HepG2 (cell line): ENCODE measurements around the gene CAPN7. TPM values are rescaled to one million over a fixed set of nuclear protein-coding genes. Genes with fewer than 3 reads are reported as not detected.
A peak's percentile ranks its signal among the peaks of the same experiment; 100 is the strongest.

Source experiments
- ADNP ChIP-seq: sonication (generic); formaldehyde crosslinking; IDR thresholded peaks from 2 replicates; pipeline ENCODE4 v1.4.0; 2020; ENCODE audit warnings: missing genetic modification reagents
- AGO1 ChIP-seq: fragments of 200-400 bp; formaldehyde crosslinking; IDR thresholded peaks from 2 replicates; pipeline ENCODE4 v1.6.1; 2017; ENCODE audit warnings: mild to moderate bottlenecking, low read depth, low read length, moderate library complexity; ENCODE audit not compliant: poor library complexity, severe bottlenecking
- AHR ChIP-seq: IDR thresholded peaks from 2 replicates; pipeline ENCODE4 v1.6.1; 2018; ENCODE audit warnings: missing genetic modification reagents, missing compliant biosample characterization
- CREM ChIP-seq, 2 experiments: sonication (generic) in 1 of 2; formaldehyde crosslinking in 1 of 2; IDR thresholded peaks; 2 replicates each; pipeline versions ENCODE4 v1.4.0 to v1.6.1; 2016 to 2020; ENCODE audit warnings: antibody characterized with exemption in 1 of 2, mild to moderate bottlenecking in 1 of 2, missing genetic modification reagents in 1 of 2
- FOXM1 ChIP-seq: sonication (generic); formaldehyde crosslinking; IDR thresholded peaks from 2 replicates; pipeline ENCODE4 v1.5.0; 2020; ENCODE audit warnings: missing genetic modification reagents
- HMG20B ChIP-seq: conservative IDR thresholded peaks from 2 replicates; pipeline ENCODE4 v1.6.1; 2016; ENCODE audit warnings: missing genetic modification reagents, missing compliant biosample characterization
- KLF12 ChIP-seq: sonication (generic); formaldehyde crosslinking; IDR thresholded peaks from 2 replicates; pipeline ENCODE4 v1.4.0; 2020; ENCODE audit warnings: missing genetic modification reagents, borderline replicate concordance
- NCOA2 ChIP-seq: sonication (generic); formaldehyde crosslinking; IDR thresholded peaks from 2 replicates; pipeline ENCODE4 v1.8.0; 2022; ENCODE audit warnings: inconsistent platforms
- NFYB ChIP-seq: sonication (generic); formaldehyde crosslinking; IDR thresholded peaks from 2 replicates; pipeline ENCODE4 v1.4.0; 2020; ENCODE audit warnings: missing genetic modification reagents
- SALL2 ChIP-seq: sonication (generic); formaldehyde crosslinking; IDR thresholded peaks from 2 replicates; pipeline ENCODE4 v1.8.1; 2023; ENCODE audit warnings: mild to moderate bottlenecking, missing genetic modification reagents, inconsistent platforms
- SPEN ChIP-seq: sonication (generic); formaldehyde crosslinking; IDR thresholded peaks from 2 replicates; pipeline ENCODE4 v1.5.1; 2020; ENCODE audit warnings: low read depth, mild to moderate bottlenecking, missing genetic modification reagents
- SSRP1 ChIP-seq: IDR thresholded peaks from 2 replicates; pipeline ENCODE4 v1.6.1; 2016; ENCODE audit warnings: control low read depth
- TARDBP ChIP-seq: sonication (generic); formaldehyde crosslinking; IDR thresholded peaks from 2 replicates; pipeline ENCODE4 v1.8.0; 2022; ENCODE audit warnings: mild to moderate bottlenecking, missing genetic modification reagents
- ZKSCAN8 ChIP-seq: IDR thresholded peaks from 2 replicates; pipeline ENCODE4 v1.6.1; 2016; ENCODE audit warnings: borderline replicate concordance, missing genetic modification reagents, missing compliant biosample characterization
- ZMYM2 ChIP-seq: sonication (generic); formaldehyde crosslinking; IDR thresholded peaks from 2 replicates; pipeline ENCODE4 v1.8.0; 2022; ENCODE audit warnings: mild to moderate bottlenecking, missing genetic modification reagents
- ZNF10 ChIP-seq: sonication (generic); formaldehyde crosslinking; IDR thresholded peaks from 2 replicates; pipeline ENCODE4 v1.4.0; 2020; ENCODE audit warnings: mild to moderate bottlenecking, low read depth, missing genetic modification reagents, borderline replicate concordance
- ZNF138 ChIP-seq: sonication (generic); formaldehyde crosslinking; IDR thresholded peaks from 2 replicates; pipeline ENCODE4 v1.5.0; 2020; ENCODE audit warnings: mild to moderate bottlenecking, low read depth, missing genetic modification reagents
- ZNF772 ChIP-seq: sonication (generic); formaldehyde crosslinking; IDR thresholded peaks from 2 replicates; pipeline ENCODE4 v1.5.0; 2020; ENCODE audit warnings: mild to moderate bottlenecking, missing genetic modification reagents
- polyA plus RNA-seq, 8 experiments: library from polyadenylated mRNA; depleted of rRNA in 3 of 8; stranded (reverse) in 7 of 8; unstranded in 1 of 8; fragments of >200 nt; fragmentation: Illumina TruSeq in 4 of 8; extraction: Trizol in 4 of 8; gene quantifications; 2 replicates each; pipeline versions ENCODE4 v1.2.1 to v1.2.3, GENCODE V29; 2011 to 2016; ENCODE audit warnings: low read depth in 4 of 8, missing spikeins in 1 of 8, mixed read lengths in 1 of 8; ENCODE audit not compliant: insufficient read depth in 1 of 8
- total RNA-seq, 5 experiments: library from RNA; depleted of rRNA; stranded (reverse); fragments of >200 nt; fragmentation: Illumina TruSeq; extraction: Trizol; gene quantifications; 2 replicates each; pipeline ENCODE4 v1.2.3, GENCODE V29; 2016; ENCODE audit warnings: low read depth in 1 of 5
- TF ChIP-seq, protein P1 (sequence below), 2 experiments: sonication (generic) in 1 of 2; formaldehyde crosslinking in 1 of 2; IDR thresholded peaks; 2 replicates each; pipeline versions ENCODE4 v1.5.1 to v1.6.1; 2011 to 2020; ENCODE audit warnings: borderline replicate concordance in 1 of 2, low read depth in 1 of 2, low read length in 1 of 2, mild to moderate bottlenecking in 1 of 2, missing genetic modification reagents in 1 of 2, moderate library complexity in 1 of 2
- TF ChIP-seq, protein P2 (sequence below): sonication (generic); formaldehyde crosslinking; IDR thresholded peaks from 2 replicates; pipeline ENCODE4 v1.5.0; 2020; ENCODE audit warnings: missing genetic modification reagents, mild to moderate bottlenecking, borderline replicate concordance
- TF ChIP-seq, protein P3 (sequence below): IDR thresholded peaks from 2 replicates; pipeline ENCODE4 v1.6.1; 2016
- TF ChIP-seq, protein P4 (sequence below): sonication (generic); formaldehyde crosslinking; conservative IDR thresholded peaks from 2 replicates; pipeline ENCODE4 v1.8.1; 2023; ENCODE audit warnings: missing genetic modification reagents
- TF ChIP-seq, protein P5 (sequence below): sonication (generic); formaldehyde crosslinking; IDR thresholded peaks from 2 replicates; pipeline ENCODE4 v1.5.0; 2020; ENCODE audit warnings: missing genetic modification reagents

Gene CAPN7
- total and polyA plus RNA-seq, 2 of the 13 experiments (the other 11 are each of a cell fraction or from before 2014, with no cell fraction given), result 16.7 to 36.8 TPM

DNA sequence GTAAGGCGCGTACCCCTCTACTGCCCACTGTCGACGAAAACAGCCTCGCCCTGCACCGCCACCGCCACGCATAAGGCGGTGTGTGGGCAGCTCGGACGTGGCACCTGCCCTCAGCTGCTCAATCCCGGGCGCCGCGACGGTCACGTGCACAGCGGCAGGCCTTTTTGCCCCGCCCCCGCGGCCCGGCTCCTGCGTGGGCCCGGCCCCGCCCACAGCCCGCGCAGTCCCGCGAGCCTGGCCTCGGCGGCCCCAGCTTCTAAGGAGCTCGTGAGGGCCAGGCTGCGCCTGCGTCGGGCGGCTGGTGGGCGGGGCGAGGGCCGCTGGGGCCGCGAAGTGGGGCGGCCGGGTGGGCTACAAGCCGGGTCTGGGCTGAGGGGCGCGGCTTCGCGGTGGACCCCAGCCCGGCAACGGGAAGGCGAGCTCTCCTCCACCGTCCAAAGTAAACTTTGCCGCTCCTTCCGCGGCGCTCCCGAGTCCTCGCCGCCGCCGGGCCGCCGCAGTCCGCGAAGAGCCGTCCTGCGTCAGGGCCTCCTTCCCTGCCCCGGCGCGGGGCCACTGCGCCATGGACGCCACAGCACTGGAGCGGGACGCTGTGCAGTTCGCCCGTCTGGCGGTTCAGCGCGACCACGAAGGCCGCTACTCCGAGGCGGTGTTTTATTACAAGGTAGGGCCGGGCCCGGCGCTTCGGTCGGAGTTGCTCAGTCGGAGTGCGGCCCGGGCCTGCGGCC, at the start of gene CAPN7 (continued):
- TF ChIP-seq, protein P1, sequence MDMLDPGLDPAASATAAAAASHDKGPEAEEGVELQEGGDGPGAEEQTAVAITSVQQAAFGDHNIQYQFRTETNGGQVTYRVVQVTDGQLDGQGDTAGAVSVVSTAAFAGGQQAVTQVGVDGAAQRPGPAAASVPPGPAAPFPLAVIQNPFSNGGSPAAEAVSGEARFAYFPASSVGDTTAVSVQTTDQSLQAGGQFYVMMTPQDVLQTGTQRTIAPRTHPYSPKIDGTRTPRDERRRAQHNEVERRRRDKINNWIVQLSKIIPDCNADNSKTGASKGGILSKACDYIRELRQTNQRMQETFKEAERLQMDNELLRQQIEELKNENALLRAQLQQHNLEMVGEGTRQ (IDR thresholded peaks at IDR 0.05; ENCODE audit: low read depth, low read length), result peak; percentile 85
- TF ChIP-seq, protein P1 (CRISPR knock-in tag; IDR thresholded peaks at IDR 0.05; ENCODE audit: borderline replicate concordance), result peak; percentile 76
- TF ChIP-seq KLF12, result no peak
- no peak for TF ChIP-seq HMG20B (CRISPR knock-in tag)
- TF ChIP-seq ZKSCAN8 (CRISPR knock-in tag), result no peak
- TF ChIP-seq NFYB, result peak; percentile 14; the same call in 1 of the 2 replicates
- TF ChIP-seq SSRP1 (CRISPR knock-in tag), result no peak
- TF ChIP-seq ADNP (CRISPR knock-in tag), result no peak
- no peak for TF ChIP-seq ZNF10 (CRISPR knock-in tag)
- no peak for TF ChIP-seq ZMYM2 (CRISPR knock-in tag)
- TF ChIP-seq, protein P2, sequence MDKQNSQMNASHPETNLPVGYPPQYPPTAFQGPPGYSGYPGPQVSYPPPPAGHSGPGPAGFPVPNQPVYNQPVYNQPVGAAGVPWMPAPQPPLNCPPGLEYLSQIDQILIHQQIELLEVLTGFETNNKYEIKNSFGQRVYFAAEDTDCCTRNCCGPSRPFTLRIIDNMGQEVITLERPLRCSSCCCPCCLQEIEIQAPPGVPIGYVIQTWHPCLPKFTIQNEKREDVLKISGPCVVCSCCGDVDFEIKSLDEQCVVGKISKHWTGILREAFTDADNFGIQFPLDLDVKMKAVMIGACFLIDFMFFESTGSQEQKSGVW (CRISPR knock-in tag), result no peak
- peak; percentile 92 for TF ChIP-seq SALL2
- TF ChIP-seq ZNF772 (CRISPR knock-in tag), result peak; percentile 71
- TF ChIP-seq, protein P3, sequence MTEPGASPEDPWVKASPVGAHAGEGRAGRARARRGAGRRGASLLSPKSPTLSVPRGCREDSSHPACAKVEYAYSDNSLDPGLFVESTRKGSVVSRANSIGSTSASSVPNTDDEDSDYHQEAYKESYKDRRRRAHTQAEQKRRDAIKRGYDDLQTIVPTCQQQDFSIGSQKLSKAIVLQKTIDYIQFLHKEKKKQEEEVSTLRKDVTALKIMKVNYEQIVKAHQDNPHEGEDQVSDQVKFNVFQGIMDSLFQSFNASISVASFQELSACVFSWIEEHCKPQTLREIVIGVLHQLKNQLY (CRISPR knock-in tag), result peak; percentile 98
- TF ChIP-seq TARDBP, result no peak
- TF ChIP-seq NCOA2, result peak; percentile 33; the same call in 1 of the 2 replicates
- peak; percentile 81 for TF ChIP-seq ZNF138
- no peak for TF ChIP-seq CREM (IDR thresholded peaks at IDR 0.05)
- TF ChIP-seq CREM (CRISPR knock-in tag; IDR thresholded peaks at IDR 0.05), result no peak
- peak; percentile 45; the same call in 1 of the 2 replicates for TF ChIP-seq FOXM1 (CRISPR knock-in tag)
- TF ChIP-seq SPEN (CRISPR knock-in tag), result peak; percentile 83
- 0 out of 2 replicates have a peak, but pooled peaks have one; percentile 20 for TF ChIP-seq AHR (CRISPR knock-in tag)
- TF ChIP-seq, protein P4, sequence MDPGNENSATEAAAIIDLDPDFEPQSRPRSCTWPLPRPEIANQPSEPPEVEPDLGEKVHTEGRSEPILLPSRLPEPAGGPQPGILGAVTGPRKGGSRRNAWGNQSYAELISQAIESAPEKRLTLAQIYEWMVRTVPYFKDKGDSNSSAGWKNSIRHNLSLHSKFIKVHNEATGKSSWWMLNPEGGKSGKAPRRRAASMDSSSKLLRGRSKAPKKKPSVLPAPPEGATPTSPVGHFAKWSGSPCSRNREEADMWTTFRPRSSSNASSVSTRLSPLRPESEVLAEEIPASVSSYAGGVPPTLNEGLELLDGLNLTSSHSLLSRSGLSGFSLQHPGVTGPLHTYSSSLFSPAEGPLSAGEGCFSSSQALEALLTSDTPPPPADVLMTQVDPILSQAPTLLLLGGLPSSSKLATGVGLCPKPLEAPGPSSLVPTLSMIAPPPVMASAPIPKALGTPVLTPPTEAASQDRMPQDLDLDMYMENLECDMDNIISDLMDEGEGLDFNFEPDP (CRISPR knock-in tag), result peak; percentile 87; the same call in 1 of the 2 replicates
- no peak for TF ChIP-seq AGO1
- TF ChIP-seq, protein P5, sequence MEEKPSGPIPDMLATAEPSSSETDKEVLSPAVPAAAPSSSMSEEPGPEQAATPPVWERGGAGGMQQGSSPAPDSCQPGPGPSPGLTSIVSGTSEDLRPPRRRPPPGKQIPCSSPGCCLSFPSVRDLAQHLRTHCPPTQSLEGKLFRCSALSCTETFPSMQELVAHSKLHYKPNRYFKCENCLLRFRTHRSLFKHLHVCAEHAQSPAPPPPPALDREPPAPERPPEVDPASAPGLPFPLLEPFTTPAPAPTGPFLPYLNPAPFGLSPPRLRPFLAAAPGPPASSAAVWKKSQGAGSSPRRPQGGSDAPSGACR (CRISPR knock-in tag), result peak; percentile 81; the same call in 1 of the 2 replicates
